ENCODE results near the gene CADPS2. TPM values are rescaled to one million over a fixed set of nuclear protein-coding genes. Genes with fewer than 3 reads are reported as not detected.

The CADPS2 gene
- total and polyA plus RNA-seq, 2 of the 8 experiments (the other 6 are each of a cell fraction or from before 2014, with no cell fraction given), result 8.9 to 22.3 TPM

- no peak overlapping the region for H3K9ac ChIP-seq (replicated peaks in 1 of 4; ENCODE audit: extremely low read depth in 1 of 4, low read depth in 3 of 4, low read length in 3 of 4)
- H4K8ac ChIP-seq (ENCODE audit: extremely low read depth, insufficient read depth, low read length), result no peak overlapping the region
- H3K18ac ChIP-seq (ENCODE audit: extremely low read depth, low read length), result no peak overlapping the region
- H3K4ac ChIP-seq (replicated peaks; ENCODE audit: insufficient read length, low read depth, low read length), result no peak overlapping the region
- POLR2A ChIA-PET (ENCODE audit: partially characterized antibody), result no interaction called here
- H4K20me1 ChIP-seq (replicated peaks in 1 of 2; ENCODE audit: control insufficient read depth in 1 of 2, insufficient read depth in 2 of 2, low read length in 2 of 2), result no peaks in the 10 kb centered on the region
- DNase-seq (ENCODE audit: low read depth in 1 of 2, low spot score in 2 of 2) (no peak), FAIRE-seq (peak; percentile 73)
- H2AK5ac ChIP-seq (ENCODE audit: low read depth, low read length), result no peak overlapping the region
- no peaks in the 10 kb centered on the region for H3K36me3 ChIP-seq (ENCODE audit: control insufficient read depth in 2 of 4, insufficient read depth in 4 of 4, low read length in 3 of 4)
- H3K27ac ChIP-seq (ENCODE audit: low read depth, low read length), result no peak overlapping the region
- H3K27me3 ChIP-seq (replicated peaks in 1 of 4; ENCODE audit: control insufficient read depth in 3 of 4, extremely low read depth in 1 of 4, insufficient read depth in 3 of 4, low read length in 3 of 4), result no peaks in the 10 kb centered on the region
- H2BK120ac ChIP-seq (replicated peaks; ENCODE audit: low read depth, low read length), result no peak overlapping the region
- 50% methylated on average over 1 of the region's 1 CpG; no CpG with 5 or more reads in 1 of the 2 experiments for WGBS, 2 experiments (ENCODE audit: extremely low coverage in 1 of 2, insufficient coverage in 1 of 2, insufficient read length in 1 of 2, insufficient replicate concordance in 2 of 2, low coverage in 1 of 2, low lambda C conversion rate in 2 of 2, missing lambda C conversion rate in 1 of 2)
- no peaks in the 10 kb centered on the region for H3K23me2 ChIP-seq (ENCODE audit: low read depth, low read length)
- H3K23ac ChIP-seq (ENCODE audit: insufficient read length), result no peak overlapping the region
- no peak overlapping the region for H2BK15ac ChIP-seq (ENCODE audit: low read length)
- H3K9me3 ChIP-seq (ENCODE audit: insufficient read depth in 2 of 2, low read depth in 1 of 2, low read length in 1 of 2), result no peaks in the 10 kb centered on the region
- no peaks in the 10 kb centered on the region for H3K79me2 ChIP-seq (ENCODE audit: control insufficient read depth in 1 of 2, insufficient read depth in 2 of 2, low read length in 2 of 2)
- peaks cover 0 to 15% (median 8%) of the 10 kb centered on the region in 4 experiments; a peak in 5 of 7 replicates for H3K4me1 ChIP-seq (replicated peaks in 1 of 4; ENCODE audit: control insufficient read depth in 3 of 4, insufficient read depth in 4 of 4, low read length in 3 of 4)
- no peak overlapping the region for H3K14ac ChIP-seq (ENCODE audit: insufficient read length)
- CTCF ChIA-PET (ENCODE audit: partially characterized antibody), result interaction anchor here (0.9 to 1.2 kb wide), 2 partner anchors 30 to 84 kb away, joined by 3 to 4 read pairs; no protein-coding TSS in a partner anchor
- H2AFZ ChIP-seq (ENCODE audit: low read length), result no peak overlapping the region
- H4K91ac ChIP-seq (replicated peaks; ENCODE audit: insufficient read length, low read length), result no peak overlapping the region
- TF ChIP-seq JUND (IDR thresholded peaks at IDR 0.05; ENCODE audit: low read length) (no peak), TEAD4 (IDR thresholded peaks at IDR 0.05; ENCODE audit: low read depth, low read length) (no peak), BACH1 (IDR thresholded peaks at IDR 0.05; ENCODE audit: low read length) (no peak), POLR2A (IDR thresholded peaks at IDR 0.05; ENCODE audit: control extremely low read depth in 1 of 2, low read depth in 2 of 2, low read length in 2 of 2) (no peak), SIRT6 (IDR thresholded peaks at IDR 0.05; ENCODE audit: low read length) (no peak), KDM4A (IDR thresholded peaks at IDR 0.05; ENCODE audit: low read depth, low read length, severe bottlenecking) (no peak), MAFK (IDR thresholded peaks at IDR 0.05; ENCODE audit: low read depth, low read length) (no peak), SP2 (IDR thresholded peaks at IDR 0.05; ENCODE audit: low read length) (no peak), HDAC2 (IDR thresholded peaks at IDR 0.05; ENCODE audit: borderline replicate concordance in 1 of 2, low read depth in 2 of 2, low read length in 2 of 2) (no peak), PHF8 (conservative IDR thresholded peaks at IDR 0.05; ENCODE audit: low read depth, low read length) (no peak), BCL11A (IDR thresholded peaks at IDR 0.05; ENCODE audit: low read depth in 2 of 2, low read length in 2 of 2) (no peak), GABPA (IDR thresholded peaks at IDR 0.05; ENCODE audit: borderline replicate concordance, insufficient read depth, low read length) (no peak), BRCA1 (IDR thresholded peaks at IDR 0.05; ENCODE audit: low read depth, low read length) (no peak), RFX5 (IDR thresholded peaks at IDR 0.05; ENCODE audit: borderline replicate concordance, low read depth, low read length) (no peak), SRF (IDR thresholded peaks at IDR 0.05; ENCODE audit: low read depth, low read length) (no peak)
- H2BK12ac ChIP-seq (ENCODE audit: low read depth, low read length), result no peak overlapping the region
- no peak overlapping the region for H3K4me2 ChIP-seq (ENCODE audit: insufficient read depth in 1 of 2, low read depth in 2 of 2, low read length in 2 of 2)
- H2BK20ac ChIP-seq (ENCODE audit: low read length), result no peak overlapping the region
- H3K56ac ChIP-seq (replicated peaks; ENCODE audit: insufficient read length, low read depth, low read length), result no peak overlapping the region
- H4K5ac ChIP-seq (ENCODE audit: insufficient read length, low read depth, low read length), result peak overlapping the region; percentile 55
- no peaks in the 10 kb centered on the region for H3K79me1 ChIP-seq (ENCODE audit: low read depth, low read length)
- H3K4me3 ChIP-seq (ENCODE audit: extremely low read depth in 1 of 4, insufficient read depth in 2 of 4, low read depth in 3 of 4, low read length in 4 of 4), result peak overlapping the region in 1 of 4 experiments; percentile 2; a peak in 1 of 8 replicates
- H2BK5ac ChIP-seq (ENCODE audit: low read depth, low read length), result no peak overlapping the region
These were observed 455.6 kb downstream of the CADPS2 start for GRCh38 chr7:122430710-122431109.

All from H1 (cell line).